Lower leg skin (tissue), 4 donors: Measurements from ENCODE around the gene FASTK. TPM values are rescaled to one million over a fixed set of nuclear protein-coding genes. Genes with fewer than 3 reads are reported as not detected.
A peak's percentile ranks its signal among the peaks of the same experiment; 100 is the strongest.

ENCODE experiments used
- DNase-seq, 2 donors: peaks; one replicate each; pipeline ENCODE4 v3.0.0-alpha.2; 2019; ENCODE audit warnings: low spot score in 2 of 2
- H3K4me3 ChIP-seq: fragments of 200-600 bp; sonication (generic); 2 replicates; pipeline ENCODE4 v1.5.1; 2017; ENCODE audit warnings: mild to moderate bottlenecking, low read depth; ENCODE audit not compliant: poor library complexity, severe bottlenecking
- CTCF ChIP-seq, 3 donors: fragments of 450-650 bp; IDR thresholded peaks; one replicate each; pipeline ENCODE4 v1.5.1; 2016; ENCODE audit warnings: antibody characterized with exemption in 3 of 3, mild to moderate bottlenecking in 3 of 3, moderate library complexity in 2 of 3
- POLR2A ChIP-seq, 2 donors: fragments of 450-650 bp; IDR thresholded peaks; one replicate each; pipeline ENCODE4 v1.6.1; 2016 to 2017; ENCODE audit warnings: antibody characterized with exemption in 2 of 2, mild to moderate bottlenecking in 1 of 2, moderate library complexity in 1 of 2
- WGBS, 2 donors: methylation state at CpG; one replicate each; pipeline ENCODE4 v1.1.5; 2018; 5-methylcytosine and 5-hydroxymethylcytosine counted together
- intact Hi-C: fragments of 100-400 bp; cut with DNase I; formaldehyde crosslinking; loops from one replicate; pipeline ENCODE4 v1.15.0; 2023; ENCODE audit warnings: low total_unique reads
- total RNA-seq, 4 donors: library from RNA; depleted of rRNA; stranded (reverse); fragments of >200 nt; gene quantifications; one replicate each; pipeline ENCODE4 v1.1.0, GENCODE V29; 2016

FASTK gene
- total RNA-seq, 4 donors from 2014 or later, result 47.4 to 80.7 (median 69.0) TPM

GRCh38 chr7:151123822-151124464 is 43.3 kb upstream of the FASTK start:
- intact Hi-C loops, result loop anchor here (5.0 kb wide), 1 partner anchor 48 kb away; no protein-coding TSS in a partner anchor
- TF ChIP-seq POLR2A (IDR thresholded peaks at IDR 0.05), result no peak
- TF ChIP-seq CTCF (IDR thresholded peaks at IDR 0.05), result peak in 1 of 3 donors; percentile 89
- 37 to 50% methylated on average over 24 of the region's 24 CpGs for WGBS, 2 donors
- DNase-seq, result peak; percentile 79 to 96
- no peak overlapping the region for H3K4me3 ChIP-seq

- DNase-seq, result no peak
- no peak overlapping the region for H3K4me3 ChIP-seq
- intact Hi-C loops, result loop anchor here (5.0 kb wide), 1 partner anchor 49 kb away; no protein-coding TSS in a partner anchor
- TF ChIP-seq CTCF (IDR thresholded peaks at IDR 0.05), result no peak
- WGBS, 2 donors, result 90 to 92% methylated on average over 50 of the region's 50 CpGs
These were observed 42.7 kb upstream of the FASTK start for GRCh38 chr7:151123158-151123821.

GRCh38 chr7:151122796-151123157 is 42.2 kb upstream of the FASTK start:
- 93 to 96% methylated on average over 24 to 27 of the region's 29 CpGs for WGBS, 2 donors
- intact Hi-C loops, result loop anchor here (5.0 kb wide), 1 partner anchor 50 kb away; no protein-coding TSS in a partner anchor
- no peak overlapping the region for H3K4me3 ChIP-seq

GRCh38 chr7:151122276-151122675 is 41.7 kb upstream of the FASTK start:
- DNase-seq, result no peak
- TF ChIP-seq POLR2A (IDR thresholded peaks at IDR 0.05) (no peak), CTCF (IDR thresholded peaks at IDR 0.05) (no peak)
- WGBS, 2 donors, result 91% methylated on average over 24 of the region's 24 CpGs
- intact Hi-C loops, result loop anchor here (5.0 kb wide), 1 partner anchor 50 kb away; no protein-coding TSS in a partner anchor
- H3K4me3 ChIP-seq, result no peak overlapping the region

More at GRCh38 chr7:151122796-151123157, 42.2 kb upstream of the FASTK start:
- TF ChIP-seq CTCF (IDR thresholded peaks at IDR 0.05) (no peak), POLR2A (IDR thresholded peaks at IDR 0.05) (no peak)
- no peak for DNase-seq

- TF ChIP-seq CTCF (IDR thresholded peaks at IDR 0.05) (no peak), POLR2A (IDR thresholded peaks at IDR 0.05) (no peak)
- intact Hi-C loops, result loop anchor here (5.0 kb wide), 1 partner anchor 51 kb away; no protein-coding TSS in a partner anchor
- DNase-seq, result no peak
- no peak overlapping the region for H3K4me3 ChIP-seq
- 81% methylated on average over 30 of the region's 30 CpGs for WGBS, 2 donors
These were observed 41.0 kb upstream of the FASTK start for GRCh38 chr7:151121380-151122170.
